GM18861 (cell line): ENCODE measurements around the gene ABCG1.

Experiments
- ATAC-seq: cut with Tn5 transposase; IDR thresholded peaks from one replicate; pipeline ENCODE4 v1.9.1; 2021; ENCODE audit not compliant: unreplicated experiment

The ABCG1 gene

GRCh38 chr21:42250422-42251403, 31.8 kb downstream of the ABCG1 start:
- no peak for ATAC-seq

- no peak for ATAC-seq
Observed at GRCh38 chr21:42251654-42252324, 32.8 kb downstream of the ABCG1 start.

- no peak for ATAC-seq
Observed at GRCh38 chr21:42252325-42252654, 33.4 kb downstream of the ABCG1 start.

GRCh38 chr21:42252778-42253340, 33.9 kb downstream of the ABCG1 start:
- no peak for ATAC-seq

- no peak for ATAC-seq
Observed at GRCh38 chr21:42253466-42253865, 34.5 kb downstream of the ABCG1 start.

GRCh38 chr21:42254083-42254482, 35.1 kb downstream of the ABCG1 start:
- ATAC-seq = no peak

GRCh38 chr21:42254651-42255601, 36.0 kb downstream of the ABCG1 start:
- no peak for ATAC-seq

GRCh38 chr21:42255825-42256224, 36.9 kb downstream of the ABCG1 start:
- ATAC-seq = no peak

- no peak for ATAC-seq
Observed at GRCh38 chr21:42256316-42256715, 37.4 kb downstream of the ABCG1 start.

GRCh38 chr21:42257091-42257765, 38.3 kb downstream of the ABCG1 start:
- no peak for ATAC-seq

- ATAC-seq = no peak
Observed at GRCh38 chr21:42258150-42258884, 39.4 kb downstream of the ABCG1 start.

- ATAC-seq = no peak
Observed at GRCh38 chr21:42258885-42259407, 40.0 kb downstream of the ABCG1 start.

- no peak for ATAC-seq
Observed at GRCh38 chr21:42260121-42260520, 41.2 kb downstream of the ABCG1 start.

GRCh38 chr21:42261829-42262200, 42.9 kb downstream of the ABCG1 start:
- ATAC-seq = no peak

- ATAC-seq = no peak
Observed at GRCh38 chr21:42262831-42263231, 43.9 kb downstream of the ABCG1 start.

GRCh38 chr21:42263591-42264131, 44.7 kb downstream of the ABCG1 start:
- ATAC-seq = no peak

GRCh38 chr21:42264245-42265195, 45.6 kb downstream of the ABCG1 start:
- ATAC-seq = no peak

- no peak for ATAC-seq
Observed at GRCh38 chr21:42265231-42265812, 46.4 kb downstream of the ABCG1 start.
